OCI-M2 (cell line): ENCODE data around the gene KRT74.
"Not testable (repeated sequence)": the region's sequence is repeated elsewhere in the genome, so short reads cannot be mapped to it uniquely, and the experiment has no call there.

Source experiments
- DNase-seq: peaks from one replicate; lab custom pipeline; 2025; ENCODE audit not compliant: unreplicated experiment; lab: John Stamatoyannopoulos, UW

The KRT74 gene

GRCh38 chr12:52603314-52603713 is 29.7 kb upstream of the KRT74 start:
- DNase-seq = no peak

- DNase-seq = no peak
These were observed 28.9 kb upstream of the KRT74 start for GRCh38 chr12:52602552-52602951.

- DNase-seq = no peak
These were observed 28.0 kb upstream of the KRT74 start for GRCh38 chr12:52601671-52602070.

- no peak for DNase-seq
These were observed 27.4 kb upstream of the KRT74 start, which contains the start of gene KRT72 for GRCh38 chr12:52600941-52601481. Gene KRT72 (minus strand): TSS chr12:52601463. CDS start chr12:52601452, 11 bp downstream.

GRCh38 chr12:52600475-52600874 is 26.8 kb upstream of the KRT74 start:
- no peak for DNase-seq

DNA sequence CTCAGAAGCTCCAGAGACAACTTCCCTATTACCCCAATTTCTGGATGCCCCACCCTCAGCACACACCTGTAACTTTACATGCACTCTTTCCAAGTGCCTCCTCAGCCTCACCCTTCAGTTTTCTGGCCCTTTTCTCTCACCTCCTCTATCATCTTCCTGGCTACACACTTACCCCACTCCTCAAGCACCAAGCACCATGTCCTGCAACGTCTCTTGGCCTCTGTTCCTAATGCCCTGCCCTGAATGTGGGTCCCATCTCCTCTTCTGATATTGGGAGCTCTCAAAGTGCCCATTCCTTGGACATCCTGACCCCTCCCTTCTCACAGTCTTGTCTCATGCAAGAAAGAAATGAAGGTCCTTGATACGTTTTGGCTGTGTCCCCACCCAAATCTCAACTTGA is 26.4 kb upstream of the KRT74 start:
- DNase-seq = no peak

GRCh38 chr12:52598966-52599365 is 25.3 kb upstream of the KRT74 start:
- DNase-seq = no peak

GRCh38 chr12:52594237-52594636 is 20.6 kb upstream of the KRT74 start:
- DNase-seq = not testable (repeated sequence)

GRCh38 chr12:52591521-52591920 is 17.9 kb upstream of the KRT74 start:
- DNase-seq = no peak

GRCh38 chr12:52590021-52590420 is 16.4 kb upstream of the KRT74 start:
- no peak for DNase-seq

DNA sequence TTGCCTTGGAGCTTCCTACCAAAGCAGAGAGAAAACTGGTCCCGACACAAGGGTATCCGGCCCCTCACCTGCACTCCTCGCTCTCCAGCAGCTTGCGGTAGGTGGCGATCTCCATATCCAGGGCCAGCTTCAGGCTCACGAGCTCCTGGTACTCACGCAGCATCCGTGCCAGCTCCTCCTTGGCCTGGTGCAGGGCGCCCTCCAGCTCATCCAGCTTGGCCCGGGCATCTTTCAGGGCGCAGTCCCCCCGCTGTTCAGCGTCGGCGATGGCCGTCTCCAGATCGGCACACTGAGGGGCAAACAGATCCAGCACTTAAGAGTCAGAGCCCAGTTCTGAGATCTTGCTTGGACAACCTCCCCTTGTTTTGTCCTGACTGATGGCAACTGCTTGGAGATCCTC is 13.9 kb upstream of the KRT74 start:
- DNase-seq = no peak

- DNase-seq = no peak
These were observed 12.3 kb upstream of the KRT74 start for GRCh38 chr12:52585946-52586345.

GRCh38 chr12:52585066-52585465 is 11.4 kb upstream of the KRT74 start:
- no peak for DNase-seq

DNA sequence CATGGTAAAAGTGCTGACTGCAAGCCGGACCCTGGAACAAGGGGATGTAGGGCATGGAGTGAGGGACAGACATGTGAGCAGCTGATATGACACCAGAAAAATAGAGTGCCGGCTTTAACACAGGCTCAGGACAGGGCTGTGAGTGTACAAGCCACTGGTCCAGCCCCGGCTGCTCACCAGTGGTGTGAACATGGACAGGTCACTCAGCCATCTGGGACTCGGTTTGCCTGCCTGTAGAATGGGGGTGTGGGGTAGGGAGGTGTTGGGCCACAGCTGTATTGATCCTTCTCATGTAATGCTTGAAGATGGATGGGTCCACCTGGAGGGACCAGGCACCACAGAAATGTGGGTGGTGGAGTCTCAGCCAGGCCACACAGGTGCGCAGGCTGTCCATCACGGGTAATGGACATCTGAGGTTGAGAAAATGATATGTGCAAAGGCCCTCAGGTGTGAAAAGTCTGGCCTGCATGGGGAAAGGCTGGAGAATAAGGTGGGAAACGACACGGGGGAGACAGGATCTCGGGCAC is 10.6 kb upstream of the KRT74 start:
- no peak for DNase-seq

DNA sequence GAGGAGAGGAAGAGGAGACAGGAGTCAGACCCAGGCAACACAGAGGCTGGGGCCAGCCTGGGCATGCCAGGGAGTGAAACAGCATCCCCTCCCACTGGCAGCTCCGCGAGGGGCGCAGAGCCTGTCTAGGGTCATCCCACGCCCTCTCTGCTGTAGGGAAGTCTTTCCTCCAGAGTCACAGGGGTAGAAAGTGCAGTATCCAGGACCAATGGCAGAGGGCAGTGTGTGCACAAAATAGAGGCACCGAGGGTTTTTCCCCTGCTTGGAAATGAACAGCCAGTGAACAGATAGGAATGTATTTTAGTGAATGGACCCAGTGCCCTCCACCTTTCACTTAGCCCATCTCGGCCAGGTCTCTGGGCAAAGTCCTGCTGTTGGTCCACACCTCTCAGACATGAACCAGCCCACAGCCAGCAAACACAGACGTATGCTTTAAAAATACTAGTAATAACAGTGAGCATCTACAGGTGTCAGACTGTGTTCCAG is 9.4 kb upstream of the KRT74 start:
- no peak for DNase-seq

DNA sequence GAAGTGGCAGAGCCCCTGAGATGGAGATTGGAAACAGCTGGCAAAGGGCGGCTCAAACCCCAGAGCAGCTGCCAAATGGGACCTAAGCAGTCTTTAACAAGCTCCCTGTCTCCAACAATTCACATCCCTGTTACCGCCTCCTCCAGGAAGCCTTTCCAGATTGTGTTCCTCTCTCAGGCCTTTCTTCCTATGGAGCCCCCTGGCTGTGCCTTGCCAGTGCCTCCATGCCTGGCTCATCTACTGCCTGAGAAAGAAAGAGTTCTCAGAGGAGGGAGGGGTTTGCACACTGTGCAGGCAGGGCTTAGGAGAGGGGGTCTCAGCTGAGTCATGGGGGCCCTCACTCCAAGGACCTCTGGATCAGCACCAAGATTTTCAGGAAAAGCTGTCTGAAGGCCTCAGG is 8.8 kb upstream of the KRT74 start:
- no peak for DNase-seq

DNA sequence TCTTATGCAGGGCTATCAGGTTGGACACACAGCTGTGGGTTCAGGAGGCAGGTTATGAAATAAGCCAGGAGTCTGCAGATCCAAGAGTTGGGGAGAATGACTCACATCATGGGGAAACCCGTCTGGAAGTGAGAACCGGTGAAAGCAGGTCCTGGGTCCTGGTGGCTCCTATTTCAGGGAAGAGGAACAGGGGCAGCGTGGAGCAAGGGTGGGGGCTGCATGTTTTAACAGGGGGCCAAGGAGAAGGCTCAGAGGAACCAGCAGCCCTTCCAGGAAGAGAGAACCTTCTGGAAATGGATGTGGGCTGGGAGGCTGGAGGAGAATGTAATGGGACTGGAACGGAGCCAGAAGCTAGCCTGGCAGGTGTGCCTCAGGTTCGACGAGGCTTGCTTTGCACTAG is 7.8 kb upstream of the KRT74 start:
- DNase-seq = no peak

DNA sequence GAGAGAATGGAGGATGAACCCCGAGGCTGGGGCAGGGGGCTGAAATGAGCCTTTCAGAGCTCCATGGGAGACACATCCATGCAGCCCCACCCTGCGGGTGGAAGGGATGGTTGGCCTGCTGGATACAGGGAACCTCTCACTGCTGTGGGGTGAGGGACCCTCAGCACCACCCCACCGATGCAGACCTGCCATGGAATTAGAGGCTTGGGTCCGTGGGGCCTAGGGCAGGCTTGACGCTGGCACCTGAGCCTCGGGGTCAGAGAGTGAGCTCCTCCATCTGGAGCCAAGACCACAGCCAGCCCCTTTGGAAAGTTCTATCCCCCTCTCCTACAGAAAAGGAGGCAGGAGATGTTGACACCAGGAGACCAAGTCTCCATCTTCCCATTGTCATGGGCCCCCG is 7.4 kb upstream of the KRT74 start:
- DNase-seq = no peak

GRCh38 chr12:52580496-52580895 is 6.9 kb upstream of the KRT74 start:
- no peak for DNase-seq

DNA sequence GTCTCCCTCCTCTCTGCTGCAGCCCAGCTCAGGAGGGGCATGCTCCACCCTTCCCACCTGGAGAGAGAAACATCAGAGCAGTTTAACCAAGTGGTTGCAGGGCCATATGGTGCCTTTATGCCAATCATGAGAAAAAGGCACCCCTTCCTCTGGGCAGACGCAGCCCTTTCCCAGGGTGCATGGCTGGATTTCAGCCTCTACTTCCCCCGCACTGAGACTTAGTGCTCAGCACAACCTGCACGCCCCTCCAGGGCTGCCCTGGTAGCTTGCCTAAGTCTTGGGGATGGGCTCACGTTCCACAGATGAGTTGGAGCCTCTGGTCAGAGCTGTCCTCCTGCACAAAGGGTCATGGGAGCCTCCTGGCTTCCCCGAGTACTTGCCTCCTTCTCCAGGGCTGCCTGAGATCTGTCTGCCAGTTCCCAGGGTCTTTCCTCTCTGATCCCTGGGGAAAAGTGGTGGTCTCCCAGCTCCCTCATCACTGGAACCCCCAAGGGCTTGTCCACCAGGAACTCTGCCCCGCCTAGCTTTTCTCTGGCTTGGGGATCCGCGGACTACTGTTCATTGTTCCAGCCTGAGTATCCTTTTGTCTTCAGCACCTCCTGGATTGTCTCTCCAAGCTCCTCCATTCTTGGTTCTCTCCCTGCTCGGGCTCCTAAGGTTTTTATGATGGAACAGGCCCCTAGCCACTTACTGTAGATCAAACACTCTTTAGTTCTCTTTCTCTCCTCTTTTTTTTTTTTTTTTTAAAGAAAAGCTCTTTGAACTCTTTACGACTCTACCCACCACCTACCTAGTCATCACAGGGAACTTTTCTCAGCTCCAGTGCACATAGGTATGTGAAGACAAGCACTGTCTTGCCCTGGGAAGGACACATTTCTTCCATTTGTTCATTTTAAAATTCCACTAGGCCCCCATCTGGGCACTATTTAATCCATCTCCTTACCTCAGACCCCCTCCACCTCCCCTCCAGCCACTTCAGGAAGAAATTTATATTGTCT is 6.1 kb upstream of the KRT74 start:
- no peak for DNase-seq

DNA sequence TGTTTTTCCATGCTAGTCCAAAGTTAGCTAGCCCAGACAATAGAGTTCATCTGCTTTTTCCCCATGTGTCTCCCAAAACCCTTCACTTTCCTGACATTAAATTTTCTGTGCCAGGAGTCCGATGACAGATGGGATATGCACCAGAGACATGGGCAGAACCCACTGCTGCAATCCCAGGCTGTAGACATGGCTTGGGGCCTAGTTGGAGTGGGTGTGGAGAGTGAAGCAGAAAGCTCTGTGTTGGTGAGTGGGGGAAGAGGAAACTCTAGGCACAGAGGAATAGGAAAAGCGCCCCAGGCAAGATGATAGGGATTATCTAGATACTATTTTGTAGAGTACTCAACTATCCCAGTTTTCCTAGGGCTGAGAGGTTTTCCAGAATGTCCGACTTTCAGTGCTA is 4.8 kb upstream of the KRT74 start:
- DNase-seq = no peak

DNA sequence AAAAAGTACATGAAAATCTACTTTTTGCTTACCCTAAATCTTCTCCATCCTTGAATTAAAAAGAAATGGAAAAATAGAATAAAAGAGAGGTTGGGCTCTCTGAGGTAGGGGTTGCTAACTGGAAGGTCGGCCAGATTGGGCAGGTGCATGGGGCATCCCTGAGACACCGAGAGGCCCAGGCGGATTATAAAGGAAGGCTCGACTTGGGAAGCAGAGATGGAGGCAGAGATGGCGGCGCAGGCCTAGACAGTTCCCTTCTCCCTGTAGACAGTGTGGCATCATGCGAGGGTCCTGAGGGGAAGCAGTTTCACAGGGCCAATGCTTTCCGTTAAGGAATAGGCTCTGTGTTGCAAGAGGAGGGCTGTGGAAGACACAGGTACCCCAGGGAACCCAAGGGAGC is 3.7 kb upstream of the KRT74 start:
- DNase-seq = no peak
